GM12892 (cell line): ENCODE results near the gene PLCH1.

Experiments
- POLR2A ChIP-seq: IDR thresholded peaks from 2 replicates; pipeline ENCODE4 v1.6.1; 2011; ENCODE audit warnings: low read depth, low read length, control low read depth
- POLR2AphosphoS5 ChIP-seq: IDR thresholded peaks from 2 replicates; pipeline ENCODE4 v1.6.1; 2011; ENCODE audit warnings: low read depth, low read length, control low read depth

GRCh38 chr3:155517903-155518302 is 227.0 kb downstream of the PLCH1 start:
- TF ChIP-seq POLR2A = no peak
- TF ChIP-seq POLR2AphosphoS5 = no peak
